Activated CD4-positive, alpha-beta memory T cell treated with anti-CD3 and anti-CD28 coated beads for 36 hours (primary cell): ENCODE data around the gene GOLGA8B. TPM values are rescaled to one million over a fixed set of nuclear protein-coding genes. Genes with fewer than 3 reads are reported as not detected.
A peak's percentile ranks its signal among the peaks of the same experiment; 100 is the strongest.
"Not testable (repeated sequence)": the region's sequence is repeated elsewhere in the genome, so short reads cannot be mapped to it uniquely, and the experiment has no call there.

Experiments used
- CTCF ChIA-PET: fragments of 350-600 bp; sonication (Branson Sonifier 250); formaldehyde crosslinking; loops from one replicate; lab custom pipeline; 2021; ENCODE audit warnings: antibody characterized with exemption, inconsistent platforms; lab: Charles Lee
- POLR2A ChIA-PET: fragments of 350-600 bp; sonication (Branson Sonifier 250); formaldehyde crosslinking; loops from one replicate; lab custom pipeline; 2021; ENCODE audit warnings: antibody characterized with exemption; lab: Charles Lee
- DNase-seq: peaks from one replicate; pipeline ENCODE4 v3.0.0-alpha.2; 2020
- H3K27ac Mint-ChIP-seq: one replicate; pipeline ENCODE4 v1.8.0; 2021; ENCODE audit warnings: mixed read lengths
- H3K27me3 Mint-ChIP-seq: one replicate; pipeline ENCODE4 v1.8.0; 2021; ENCODE audit warnings: mixed read lengths
- H3K36me3 Mint-ChIP-seq: one replicate; pipeline ENCODE4 v1.8.0; 2021; ENCODE audit warnings: mixed read lengths
- H3K4me1 Mint-ChIP-seq: one replicate; pipeline ENCODE4 v1.8.0; 2021; ENCODE audit warnings: low read depth, mixed read lengths
- H3K4me3 Mint-ChIP-seq: one replicate; pipeline ENCODE4 v1.8.0; 2021; ENCODE audit warnings: mild to moderate bottlenecking, mixed read lengths
- H3K9me3 Mint-ChIP-seq: one replicate; pipeline ENCODE4 v1.8.0; 2021; ENCODE audit warnings: mixed read lengths
- intact Hi-C: fragments of 100-400 bp; cut with micrococcal nuclease; formaldehyde crosslinking; loops from one replicate; pipeline ENCODE4 v1.15.1; 2023
- total RNA-seq, 2 experiments: library from RNA; stranded (reverse); gene quantifications; one replicate each; pipeline ENCODE4 v1.2.3, GENCODE V29; 2021

Gene GOLGA8B
- total RNA-seq, 2 experiments from 2014 or later = 85.2 to 103 TPM

GRCh38 chr15:34591306-34591705, 7.9 kb upstream of the GOLGA8B start:
- Mint-ChIP-seq H3K9me3 (no peaks in the 10 kb centered on the region), H3K36me3 (no peaks in the 10 kb centered on the region), H3K4me1 (peaks cover 8% of the 10 kb centered on the region), H3K27ac (no peak overlapping the region), H3K4me3 (no peak overlapping the region), H3K27me3 (no peaks in the 10 kb centered on the region)
- ChIA-PET CTCF (no interaction called here), POLR2A (no interaction called here)
- intact Hi-C loops = no loop called here
- DNase-seq = no peak

GRCh38 chr15:34588046-34588674, 4.7 kb upstream of the GOLGA8B start:
- intact Hi-C loops = loop anchor here (1.0 to 5.0 kb wide), 6 partner anchors 245 to 527 kb away; partner anchors contain the start of genes EMC7, NOP10, NUTM1 and PGBD4
- Mint-ChIP-seq H3K4me3 (peak overlapping the region; percentile 76), H3K4me1 (peaks cover 13% of the 10 kb centered on the region), H3K9me3 (no peaks in the 10 kb centered on the region), H3K36me3 (no peaks in the 10 kb centered on the region), H3K27ac (peak overlapping the region; percentile 65), H3K27me3 (no peaks in the 10 kb centered on the region)
- ChIA-PET POLR2A (interaction anchor here (0.7 to 0.8 kb wide), 2 partner anchors 220 to 491 kb away, joined by 3 read pairs; no protein-coding TSS in a partner anchor), CTCF (interaction anchor here (0.6 to 2.2 kb wide), 25 partner anchors 11 to 526 kb away, joined by 3 to 30 read pairs (median 3); partner anchors contain the start of genes AQR, KATNBL1, LPCAT4 and NOP10)
- peak; percentile 77 for DNase-seq

GRCh38 chr15:34585966-34586365, 2.5 kb upstream of the GOLGA8B start:
- H3K27me3 Mint-ChIP-seq, H3K27ac Mint-ChIP-seq, H3K4me3 Mint-ChIP-seq, H3K9me3 Mint-ChIP-seq, H3K36me3 Mint-ChIP-seq, POLR2A ChIA-PET, DNase-seq: not testable (repeated sequence)
- intact Hi-C loops = loop anchor here (5.0 kb wide), 1 partner anchor 484 kb away; the partner anchor contains the start of genes EMC7 and PGBD4
- H3K4me1 Mint-ChIP-seq = peaks cover 25% of the 10 kb centered on the region
- CTCF ChIA-PET = interaction anchor here (4.9 kb wide), 1 partner anchor 219 kb away, joined by 32 read pairs; the partner anchor contains the start of gene LPCAT4

- H3K9me3 Mint-ChIP-seq = no peaks in the 10 kb centered on the region
- peaks cover 3% of the 10 kb centered on the region for H3K36me3 Mint-ChIP-seq
- no peak overlapping the region for H3K27ac Mint-ChIP-seq
- ChIA-PET POLR2A (no interaction called here), CTCF (interaction anchor here (1.6 to 4.9 kb wide), 3 partner anchors 218 to 475 kb away, joined by 4 to 32 read pairs (median 15); partner anchors contain the start of gene LPCAT4)
- intact Hi-C loops = loop anchor here (5.0 kb wide), 1 partner anchor 483 kb away; the partner anchor contains the start of genes EMC7 and PGBD4
- no peak for DNase-seq
- peaks cover 28% of the 10 kb centered on the region for H3K4me1 Mint-ChIP-seq
- no peaks in the 10 kb centered on the region for H3K27me3 Mint-ChIP-seq
- H3K4me3 Mint-ChIP-seq = peak overlapping the region; percentile 16
These were observed 1.5 kb upstream of the GOLGA8B start for GRCh38 chr15:34584996-34585395.

DNA sequence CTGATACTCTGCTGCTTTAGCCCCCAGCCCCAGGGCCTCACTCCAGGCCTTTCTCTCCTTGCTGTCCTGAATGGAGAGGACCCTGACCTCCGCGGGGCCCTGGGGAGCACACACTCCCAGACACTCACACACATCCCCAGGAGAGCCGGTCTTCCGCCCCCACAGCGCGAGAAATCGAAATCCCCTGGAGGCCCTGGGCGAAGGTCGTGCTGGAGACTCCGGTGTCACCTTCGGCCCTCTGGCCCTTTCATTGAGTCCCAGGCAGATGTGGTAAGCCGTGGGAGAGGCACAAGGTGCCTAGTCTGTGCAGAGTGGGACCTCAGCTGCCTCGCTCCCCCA, 848 bp upstream of the GOLGA8B start:
- CTCF ChIA-PET = interaction anchor here (1.6 to 4.9 kb wide), 3 partner anchors 217 to 474 kb away, joined by 4 to 32 read pairs (median 15); partner anchors contain the start of gene LPCAT4
- no peaks in the 10 kb centered on the region for H3K9me3 Mint-ChIP-seq
- no peak for DNase-seq
- peak overlapping the region; percentile 87 for H3K4me3 Mint-ChIP-seq
- H3K27ac Mint-ChIP-seq = peak overlapping the region; percentile 38
- peaks cover 3% of the 10 kb centered on the region for H3K36me3 Mint-ChIP-seq
- intact Hi-C loops = no loop called here
- POLR2A ChIA-PET = no interaction called here
- H3K4me1 Mint-ChIP-seq = peaks cover 34% of the 10 kb centered on the region
- no peaks in the 10 kb centered on the region for H3K27me3 Mint-ChIP-seq

DNA sequence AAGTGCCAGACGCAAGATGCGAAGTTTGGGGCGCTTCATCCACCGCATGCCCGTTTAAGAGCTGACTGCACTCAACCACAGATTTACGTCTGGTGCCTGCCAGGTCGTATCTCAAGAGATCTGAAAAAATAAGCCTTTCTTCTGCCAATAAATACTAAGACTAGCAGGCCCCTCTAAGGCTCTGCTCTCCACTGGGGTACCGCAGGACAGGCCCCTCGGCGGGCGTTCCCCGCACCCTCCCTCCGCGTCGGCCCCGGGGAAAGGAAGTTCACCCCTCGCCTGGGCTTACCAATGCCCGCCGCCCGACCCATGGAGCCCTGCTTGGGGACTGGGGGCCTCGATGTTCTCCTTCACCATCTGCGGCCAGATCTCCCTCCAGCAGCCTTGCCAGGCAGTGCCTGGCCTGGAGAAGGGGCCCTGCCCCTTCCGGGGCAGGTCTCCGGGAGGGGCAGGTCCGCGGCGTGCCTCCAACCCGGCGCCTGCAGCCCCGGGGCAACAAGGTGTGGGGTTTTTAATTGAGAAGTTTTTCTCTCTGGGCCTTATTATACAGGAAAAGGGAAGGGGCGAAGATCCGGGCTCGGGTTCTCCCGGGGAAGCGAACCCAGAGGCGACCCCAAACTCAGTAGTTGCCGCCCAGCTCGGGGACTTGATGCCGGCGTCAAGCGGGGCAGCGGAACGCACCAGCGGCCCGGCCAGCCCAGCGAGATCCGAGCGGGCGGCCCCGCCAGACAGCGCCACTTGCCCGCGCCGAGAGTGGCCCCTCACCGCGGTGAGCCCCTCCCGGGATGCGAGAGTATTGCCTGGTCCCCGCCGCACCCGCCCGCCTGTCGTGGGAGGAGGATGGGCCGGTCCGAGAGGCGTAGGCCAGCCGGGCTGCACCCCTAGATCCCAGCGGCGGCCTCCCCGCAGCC, 735 bp downstream of the GOLGA8B start:
- intact Hi-C loops = loop anchor here (1.0 kb wide), 1 partner anchor 215 kb away; the partner anchor contains the start of gene LPCAT4
- Mint-ChIP-seq H3K4me3 (peak overlapping the region; percentile 85), H3K27me3 (no peaks in the 10 kb centered on the region), H3K9me3 (no peaks in the 10 kb centered on the region), H3K27ac (peak overlapping the region; percentile 76), H3K4me1 (peaks cover 42% of the 10 kb centered on the region), H3K36me3 (peaks cover 3% of the 10 kb centered on the region)
- CTCF ChIA-PET = interaction anchor here (0.6 to 4.9 kb wide), 8 partner anchors 216 to 521 kb away, joined by 3 to 32 read pairs (median 4); partner anchors contain the start of genes KATNBL1, LPCAT4, NOP10 and NUTM1
- DNase-seq = peak; percentile 63
- POLR2A ChIA-PET = interaction anchor here (1.2 to 2.2 kb wide), 3 partner anchors 8 to 245 kb away, joined by 3 to 15 read pairs (median 3); partner anchors contain the start of genes LPCAT4 and SLC12A6

GRCh38 chr15:34581687-34582460, 1.6 kb downstream of the GOLGA8B start:
- Mint-ChIP-seq H3K4me3 (peak overlapping the region; percentile 85), H3K27ac (peak overlapping the region; percentile 76), H3K4me1 (peaks cover 50% of the 10 kb centered on the region)
- POLR2A ChIA-PET = interaction anchor here (2.2 kb wide), 1 partner anchor 215 kb away, joined by 15 read pairs; the partner anchor contains the start of gene LPCAT4
- CTCF ChIA-PET = interaction anchor here (0.6 to 4.9 kb wide), 5 partner anchors 215 to 521 kb away, joined by 3 to 32 read pairs (median 5); partner anchors contain the start of genes LPCAT4, NOP10 and NUTM1
- DNase-seq, intact Hi-C loops, H3K36me3 Mint-ChIP-seq, H3K27me3 Mint-ChIP-seq, H3K9me3 Mint-ChIP-seq: not testable (repeated sequence)

DNA sequence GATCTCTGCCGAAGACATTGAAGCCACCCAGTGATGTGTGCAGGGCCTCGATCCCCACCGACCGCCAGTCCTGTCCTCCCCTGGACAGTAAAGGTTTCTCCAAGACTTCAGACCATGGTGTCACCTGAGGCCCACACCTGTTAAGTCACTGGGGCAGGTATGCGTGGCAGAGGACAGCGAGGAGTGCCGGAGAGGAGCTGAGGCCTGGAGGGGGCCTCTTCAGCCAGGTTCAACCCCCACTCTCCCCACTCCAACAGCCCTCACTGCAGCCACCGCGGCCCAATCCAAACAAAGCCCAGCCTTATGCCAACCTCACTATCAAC, 2.4 kb downstream of the GOLGA8B start:
- DNase-seq = no peak
- Mint-ChIP-seq H3K4me1 (peaks cover 58% of the 10 kb centered on the region), H3K9me3 (no peaks in the 10 kb centered on the region), H3K27ac (no peak overlapping the region), H3K4me3 (peak overlapping the region; percentile 85), H3K36me3 (peaks cover 3% of the 10 kb centered on the region), H3K27me3 (no peaks in the 10 kb centered on the region)
- CTCF ChIA-PET = interaction anchor here (1.8 to 4.9 kb wide), 2 partner anchors 214 to 340 kb away, joined by 5 to 32 read pairs; partner anchors contain the start of gene LPCAT4
- POLR2A ChIA-PET = interaction anchor here (0.6 kb wide), 1 partner anchor 63 kb away, joined by 4 read pairs; no protein-coding TSS in a partner anchor
- intact Hi-C loops = no loop called here

DNA sequence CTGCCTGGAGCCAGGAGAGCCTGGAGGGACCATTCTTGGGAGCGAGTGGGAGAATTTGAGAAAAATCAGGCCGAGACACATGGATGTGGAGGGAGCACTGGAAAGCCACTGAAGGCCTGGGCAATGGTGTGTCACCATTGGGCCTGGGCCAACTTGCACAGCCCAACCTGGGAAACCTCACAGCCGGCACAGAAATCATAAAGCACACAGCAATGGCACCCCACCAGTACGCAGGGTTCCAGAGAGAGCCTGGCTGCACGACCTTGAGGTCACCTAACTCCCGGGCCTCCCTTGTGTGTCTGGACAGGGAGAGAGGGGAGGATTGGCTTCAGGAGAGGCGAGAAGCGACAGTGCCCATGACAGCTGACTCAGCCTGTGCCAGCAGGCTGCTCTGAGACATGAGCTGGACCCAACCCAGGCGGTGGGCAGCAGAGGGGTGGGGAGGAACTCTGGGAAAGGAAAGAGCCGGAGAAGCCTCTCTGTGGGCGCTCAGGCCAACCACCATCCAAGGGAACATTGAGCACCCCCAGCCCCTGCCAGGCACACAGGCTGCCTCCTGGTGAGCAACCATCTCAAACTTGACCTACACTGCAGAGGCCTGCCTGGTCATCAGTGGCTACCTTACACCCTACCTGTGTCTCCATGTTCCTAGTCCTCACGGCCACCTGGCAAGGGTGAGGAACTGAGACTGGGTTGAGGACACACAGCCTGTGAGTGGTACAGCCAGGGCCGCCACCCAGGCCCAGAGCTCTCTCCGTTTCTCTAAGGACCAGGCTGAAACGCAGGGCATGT, 3.0 kb downstream of the GOLGA8B start:
- H3K27ac Mint-ChIP-seq, H3K27me3 Mint-ChIP-seq, POLR2A ChIA-PET, H3K4me3 Mint-ChIP-seq, H3K9me3 Mint-ChIP-seq, DNase-seq, H3K36me3 Mint-ChIP-seq, intact Hi-C loops: not testable (repeated sequence)
- CTCF ChIA-PET = interaction anchor here (1.8 kb wide), 1 partner anchor 339 kb away, joined by 5 read pairs; no protein-coding TSS in a partner anchor
- H3K4me1 Mint-ChIP-seq = peaks cover 62% of the 10 kb centered on the region

- Mint-ChIP-seq H3K9me3 (no peaks in the 10 kb centered on the region), H3K4me3 (no peak overlapping the region), H3K36me3 (peaks cover 3% of the 10 kb centered on the region), H3K4me1 (peaks cover 59% of the 10 kb centered on the region), H3K27me3 (no peaks in the 10 kb centered on the region), H3K27ac (peak overlapping the region; percentile 69)
- ChIA-PET POLR2A (no interaction called here), CTCF (no interaction called here)
- intact Hi-C loops = no loop called here
- DNase-seq = no peak
These were observed 5.2 kb downstream of the GOLGA8B start for GRCh38 chr15:34578283-34578674.
